NCI-H1092 (cell line): ENCODE data around the gene PGM5.

ENCODE experiments used
- DNase-seq: peaks from one replicate; lab custom pipeline; 2025; lab: John Stamatoyannopoulos, UW

Gene PGM5

GRCh38 chr9:68536876-68537615 is 180.6 kb downstream of the PGM5 start:
- no peak for DNase-seq

GRCh38 chr9:68537616-68537880 is 181.1 kb downstream of the PGM5 start:
- DNase-seq: no peak

- DNase-seq: no peak
These were observed 181.8 kb downstream of the PGM5 start for GRCh38 chr9:68538200-68538599.

- DNase-seq: no peak
These were observed 184.5 kb downstream of the PGM5 start, which contains the start of gene TMEM252 for GRCh38 chr9:68540712-68541535. Gene TMEM252, minus strand, starts transcription at chr9:68540883. Its CDS starts 69 bp downstream, at chr9:68540814.

- DNase-seq: no peak
These were observed 185.2 kb downstream of the PGM5 start for GRCh38 chr9:68541568-68541967.

GRCh38 chr9:68545033-68545705 is 188.8 kb downstream of the PGM5 start:
- DNase-seq: no peak

- no peak for DNase-seq
These were observed 190.4 kb downstream of the PGM5 start for GRCh38 chr9:68546596-68547390.

GRCh38 chr9:68547417-68547816 is 191.0 kb downstream of the PGM5 start:
- DNase-seq: no peak

- no peak for DNase-seq
These were observed 191.8 kb downstream of the PGM5 start for GRCh38 chr9:68548241-68548640.

GRCh38 chr9:68551191-68551590 is 194.8 kb downstream of the PGM5 start:
- DNase-seq: no peak

GRCh38 chr9:68552700-68553476 is 196.5 kb downstream of the PGM5 start:
- no peak for DNase-seq

GRCh38 chr9:68555437-68556150 is 199.2 kb downstream of the PGM5 start:
- no peak for DNase-seq

- DNase-seq: no peak
These were observed 202.1 kb downstream of the PGM5 start for GRCh38 chr9:68558545-68558944.

- no peak for DNase-seq
These were observed 203.8 kb downstream of the PGM5 start for GRCh38 chr9:68560071-68560844.

GRCh38 chr9:68562461-68562860 is 206.1 kb downstream of the PGM5 start:
- DNase-seq: no peak

- DNase-seq: no peak
These were observed 211.2 kb downstream of the PGM5 start for GRCh38 chr9:68567565-68567964.

GRCh38 chr9:68574150-68574549 is 217.7 kb downstream of the PGM5 start:
- DNase-seq: no peak

GRCh38 chr9:68575817-68576216 is 219.4 kb downstream of the PGM5 start:
- no peak for DNase-seq

GRCh38 chr9:68577774-68578591 is 221.6 kb downstream of the PGM5 start:
- DNase-seq: no peak
